Islet of Langerhans (tissue), 1 donor: ENCODE measurements around the gene EPB41L3.
"Not testable (repeated sequence)": the region's sequence is repeated elsewhere in the genome, so short reads cannot be mapped to it uniquely, and the experiment has no call there.

Source experiments
- FAIRE-seq: peaks from one replicate; lab custom pipeline; 2011; peaks lifted over from hg19 to GRCh38; lab: Jason Lieb, UNC

EPB41L3 gene

DNA sequence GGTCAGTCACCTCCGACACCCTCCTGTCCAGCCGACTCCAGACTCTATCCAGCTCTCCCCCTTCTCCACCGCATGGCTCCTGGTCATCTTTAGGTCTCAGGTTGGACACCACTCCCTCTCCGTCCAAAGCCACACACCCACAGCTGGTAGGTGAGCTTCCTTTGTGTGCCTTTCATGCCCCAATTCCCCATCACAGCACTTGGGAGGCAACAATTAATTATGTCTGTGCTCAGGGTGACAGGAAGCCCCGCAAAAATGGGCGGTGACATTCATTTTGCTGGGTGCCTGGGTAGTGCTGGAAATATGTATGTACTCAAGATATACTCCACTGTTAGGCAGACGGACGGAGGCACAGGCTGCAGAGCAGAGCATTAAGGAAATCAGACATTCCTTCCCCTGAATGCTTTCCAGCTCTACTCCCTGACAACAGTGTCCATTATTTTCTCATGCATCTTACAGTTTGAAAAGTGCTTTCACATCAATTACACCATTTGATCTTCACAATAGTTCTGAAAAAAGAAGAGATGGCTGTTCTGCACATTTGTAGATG, 13.1 kb downstream of the EPB41L3 start:
- no peak for FAIRE-seq

GRCh38 chr18:5529471-5529870, 14.3 kb downstream of the EPB41L3 start:
- no peak for FAIRE-seq

DNA sequence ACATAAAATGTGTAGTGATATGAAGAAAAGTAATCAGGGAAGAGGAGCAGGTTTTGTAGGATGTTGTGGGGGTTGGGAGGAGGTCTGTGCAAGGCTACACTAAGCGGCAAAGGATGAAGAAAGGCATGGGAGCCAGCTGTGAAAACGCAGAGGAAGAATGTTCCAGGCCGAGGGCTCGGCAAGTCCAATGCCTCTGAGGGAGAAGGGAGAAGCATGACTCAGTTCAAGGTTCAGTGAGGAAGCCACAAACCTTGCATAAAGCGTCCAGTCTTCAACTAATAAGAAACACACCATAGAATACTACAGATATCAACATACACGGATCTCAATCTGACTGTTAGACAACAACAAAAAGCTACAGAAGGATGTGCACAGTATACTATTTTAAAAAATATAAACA, 16.2 kb downstream of the EPB41L3 start:
- no peak for FAIRE-seq

GRCh38 chr18:5524660-5525059, 19.1 kb downstream of the EPB41L3 start:
- FAIRE-seq: no peak

- peak; percentile 41 for FAIRE-seq
These were observed 22.8 kb downstream of the EPB41L3 start for GRCh38 chr18:5521000-5521399.

DNA sequence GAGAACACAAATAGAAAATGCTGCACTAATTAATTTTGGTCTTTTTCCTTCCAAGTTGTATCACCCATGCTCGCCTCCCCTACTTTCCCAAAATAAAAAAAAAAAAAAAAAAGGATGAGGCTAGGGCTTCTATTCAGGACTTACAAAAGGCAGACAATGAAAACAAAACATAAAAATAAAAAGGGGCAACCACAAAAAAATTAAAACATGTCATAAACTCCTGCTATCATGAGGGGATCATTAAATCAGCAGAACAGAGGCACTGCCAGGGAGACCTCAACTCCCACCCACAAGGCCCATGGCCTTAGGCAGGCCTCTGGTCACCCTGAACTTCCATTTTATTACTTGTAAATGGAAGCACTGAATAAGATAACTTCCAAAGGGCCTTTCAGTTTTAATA, 23.3 kb downstream of the EPB41L3 start:
- FAIRE-seq: peak; percentile 17

- FAIRE-seq: no peak
These were observed 24.1 kb downstream of the EPB41L3 start for GRCh38 chr18:5519448-5520298.

GRCh38 chr18:5518899-5519371, 24.9 kb downstream of the EPB41L3 start:
- FAIRE-seq: no peak

GRCh38 chr18:5518179-5518770, 25.5 kb downstream of the EPB41L3 start:
- FAIRE-seq: no peak

DNA sequence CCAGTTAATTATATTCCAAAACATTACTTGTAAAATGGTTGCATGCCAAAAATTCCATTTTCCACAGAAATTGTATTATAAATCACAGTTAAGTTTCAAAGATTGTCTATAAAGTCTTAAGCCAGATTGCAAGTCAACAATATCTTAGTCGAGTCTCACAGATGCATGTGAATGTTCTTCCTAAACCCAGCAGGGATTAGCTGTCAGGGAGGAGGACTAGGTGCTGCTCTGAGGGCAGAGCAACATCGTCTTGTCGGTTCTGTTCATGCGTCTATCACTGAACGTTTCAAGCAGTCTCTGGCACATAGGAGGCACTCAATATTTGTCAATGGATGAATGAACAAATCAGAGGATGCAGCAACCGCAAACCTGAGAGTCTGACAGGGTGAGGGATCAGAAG, 27.0 kb downstream of the EPB41L3 start:
- FAIRE-seq: peak; percentile 27

GRCh38 chr18:5515011-5515784, 28.6 kb downstream of the EPB41L3 start:
- FAIRE-seq: no peak

DNA sequence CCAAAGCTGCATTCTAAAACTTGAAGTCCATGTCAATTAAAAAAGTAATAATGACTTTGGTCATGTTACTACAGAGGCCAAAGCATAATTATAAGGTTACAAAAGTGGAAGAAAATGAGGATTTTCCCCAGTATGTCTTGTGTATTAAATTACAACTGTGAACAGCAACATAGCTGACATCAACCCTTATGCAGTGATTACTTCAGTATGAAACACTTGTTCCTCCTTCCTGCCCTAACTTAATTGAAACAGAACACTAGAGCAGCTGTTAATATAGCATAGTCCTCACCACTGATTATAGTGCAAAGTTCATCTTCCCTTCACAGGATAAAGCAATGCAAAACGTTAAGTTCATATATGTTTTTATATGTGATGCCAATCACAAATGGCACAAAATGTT, 29.9 kb downstream of the EPB41L3 start:
- peak; percentile 45 for FAIRE-seq

- no peak for FAIRE-seq
These were observed 31.6 kb downstream of the EPB41L3 start for GRCh38 chr18:5512176-5512575.

GRCh38 chr18:5511541-5511940, 32.3 kb downstream of the EPB41L3 start:
- FAIRE-seq: not testable (repeated sequence)

DNA sequence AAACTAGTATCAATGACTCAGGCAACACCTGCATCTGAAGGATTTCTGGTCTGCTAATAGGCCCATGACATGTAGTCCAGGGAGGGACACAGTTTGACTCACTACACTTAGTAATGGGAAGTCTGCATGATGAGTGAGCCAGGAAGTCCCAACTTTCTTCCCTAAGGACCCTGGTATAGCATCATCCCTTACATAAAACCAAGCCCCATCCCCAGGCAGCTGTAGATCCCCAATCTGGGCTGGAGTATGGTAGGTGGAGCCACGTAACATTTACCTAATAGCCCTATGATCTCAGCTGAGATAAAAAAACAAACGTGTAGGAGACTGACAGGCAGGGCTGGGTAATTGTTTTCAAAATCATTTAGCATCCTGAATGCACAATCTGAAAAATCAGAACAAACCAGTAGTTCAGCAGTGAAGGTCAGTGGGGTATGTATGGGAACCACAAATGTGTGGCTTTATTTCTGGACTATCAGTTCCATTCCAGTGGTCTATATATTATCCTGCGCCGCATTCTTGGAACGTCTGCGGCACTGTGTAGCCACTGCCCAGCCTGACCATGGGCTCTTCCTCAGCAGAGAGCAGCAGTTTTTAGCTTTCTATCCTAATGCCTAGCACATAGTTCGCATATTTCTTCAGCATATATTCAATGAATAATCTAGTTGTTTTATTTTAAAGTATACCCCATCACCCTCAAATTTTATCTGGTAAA, 33.5 kb downstream of the EPB41L3 start:
- no peak for FAIRE-seq

GRCh38 chr18:5508821-5509220, 35.0 kb downstream of the EPB41L3 start:
- no peak for FAIRE-seq

- peak; percentile 17 for FAIRE-seq
These were observed 36.0 kb downstream of the EPB41L3 start for GRCh38 chr18:5507756-5508155.

DNA sequence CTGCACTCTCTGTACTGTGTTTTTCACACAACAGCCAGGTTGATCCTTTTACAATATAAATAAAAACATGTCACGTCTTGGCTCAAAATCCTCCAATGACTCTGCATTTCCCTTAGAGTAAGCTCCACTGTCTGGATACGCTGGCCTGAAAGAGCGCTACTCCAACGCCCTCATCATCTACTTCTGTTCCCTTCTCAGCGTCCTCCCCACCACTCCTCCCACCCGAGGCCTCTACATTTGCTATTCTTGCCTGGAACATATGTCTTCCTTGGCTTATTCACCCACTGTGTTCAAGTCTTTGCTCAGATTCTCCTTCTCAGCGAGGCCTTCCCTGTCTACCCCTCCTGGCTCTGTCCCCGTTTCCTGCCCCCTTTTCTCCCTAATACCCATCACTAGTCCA, 37.6 kb downstream of the EPB41L3 start:
- no peak for FAIRE-seq

DNA sequence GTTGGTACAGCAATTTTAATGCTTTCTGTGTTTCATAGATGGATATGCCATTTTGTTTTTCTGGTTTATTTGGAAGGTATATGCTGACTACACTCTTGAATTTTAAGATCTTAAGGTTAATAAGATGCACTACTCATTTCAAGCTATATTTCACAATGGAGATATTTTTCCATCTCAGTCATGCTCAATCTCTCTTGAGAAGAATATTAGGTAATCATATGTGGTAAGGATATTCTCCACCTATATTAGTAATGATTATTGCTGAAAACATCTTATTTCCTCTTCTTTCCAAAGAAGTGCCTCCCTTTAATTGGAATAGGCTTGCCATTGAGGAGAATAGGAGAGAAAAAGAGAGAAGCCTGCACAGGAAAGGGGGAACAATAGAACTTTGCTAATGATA, 40.1 kb downstream of the EPB41L3 start:
- FAIRE-seq: no peak

- no peak for FAIRE-seq
These were observed 43.4 kb downstream of the EPB41L3 start for GRCh38 chr18:5500158-5500939.

DNA sequence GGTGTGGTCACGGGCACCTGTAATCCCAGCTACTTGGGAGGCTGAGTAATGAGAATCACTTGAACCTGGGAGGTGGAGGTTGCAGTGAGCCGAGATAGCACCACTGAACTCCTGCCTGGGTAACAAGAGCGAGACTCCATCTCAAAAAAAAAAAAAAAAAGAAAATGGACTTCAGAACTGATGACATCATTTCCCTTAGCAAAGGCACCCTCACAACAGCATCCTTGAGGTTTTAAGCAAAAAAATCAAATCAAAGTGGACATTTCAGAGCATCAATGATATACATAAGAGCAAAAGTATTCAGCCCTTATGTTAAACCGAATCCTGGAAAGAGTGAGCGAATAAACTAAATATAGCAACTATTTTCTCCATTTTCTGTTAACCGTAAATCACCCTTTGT, 45.3 kb downstream of the EPB41L3 start:
- no peak for FAIRE-seq
